SW480 (cell line): ENCODE results near the gene DBI.
"Not testable (repeated sequence)": the region's sequence is repeated elsewhere in the genome, so short reads cannot be mapped to it uniquely, and the experiment has no call there.

Source experiments
- DNase-seq: peaks from one replicate; pipeline ENCODE4 v3.0.0-alpha.2; 2016; ENCODE audit warnings: low spot score

Gene DBI

GRCh38 chr2:119365436-119365835 lies 1.3 kb upstream of the DBI start:
- no peak for DNase-seq

- peak; percentile 17 for DNase-seq
Observed at GRCh38 chr2:119366161-119366648, 572 bp upstream of the DBI start.

- DNase-seq, result peak; percentile 28
Observed at GRCh38 chr2:119367472-119368099, 809 bp downstream of the DBI start.

- DNase-seq, result no peak
Observed at GRCh38 chr2:119369845-119370244, 3.1 kb downstream of the DBI start.

GRCh38 chr2:119371111-119371510 lies 4.3 kb downstream of the DBI start:
- no peak for DNase-seq

GRCh38 chr2:119372778-119373568 lies 6.2 kb downstream of the DBI start:
- DNase-seq, result no peak

GRCh38 chr2:119373907-119374745 lies 7.3 kb downstream of the DBI start:
- not testable (repeated sequence) for DNase-seq

- not testable (repeated sequence) for DNase-seq
Observed at GRCh38 chr2:119376406-119376805, 9.6 kb downstream of the DBI start.

- no peak for DNase-seq
Observed at GRCh38 chr2:119376810-119377209, 10.0 kb downstream of the DBI start.

- no peak for DNase-seq
Observed at GRCh38 chr2:119377294-119377992, 10.7 kb downstream of the DBI start.

- DNase-seq, result no peak
Observed at GRCh38 chr2:119377993-119378345, 11.2 kb downstream of the DBI start.

- no peak for DNase-seq
Observed at GRCh38 chr2:119378566-119378965, 11.8 kb downstream of the DBI start.

GRCh38 chr2:119383410-119384140 lies 16.8 kb downstream of the DBI start:
- DNase-seq, result no peak

GRCh38 chr2:119384971-119385370 lies 18.2 kb downstream of the DBI start:
- no peak for DNase-seq

GRCh38 chr2:119385466-119385865 lies 18.7 kb downstream of the DBI start:
- DNase-seq, result no peak

- peak; percentile 50 for DNase-seq
Observed at GRCh38 chr2:119387381-119388129, 20.8 kb downstream of the DBI start.

- DNase-seq, result no peak
Observed at GRCh38 chr2:119389615-119390306, 23.0 kb downstream of the DBI start.

GRCh38 chr2:119393971-119394748 lies 27.4 kb downstream of the DBI start:
- DNase-seq, result no peak

- no peak for DNase-seq
Observed at GRCh38 chr2:119397196-119397595, 30.4 kb downstream of the DBI start.
